CD4-positive, alpha-beta T cell (primary cell): ENCODE results near the gene KDM4D. TPM values are rescaled to one million over a fixed set of nuclear protein-coding genes. Genes with fewer than 3 reads are reported as not detected.

ENCODE experiments used
- ATAC-seq: fragments of 200-7000 bp; cut with Tn5 transposase; one replicate; pipeline ENCODE4 v1.10.0; 2022; ENCODE audit warnings: mild to moderate bottlenecking; ENCODE audit not compliant: poor library complexity
- CTCF ChIA-PET: fragments of 350-600 bp; sonication (Branson Sonifier 250); formaldehyde crosslinking; loops from one replicate; lab custom pipeline; 2021; ENCODE audit warnings: antibody characterized with exemption, inconsistent platforms; lab: Charles Lee
- POLR2A ChIA-PET: fragments of 350-600 bp; sonication (Branson Sonifier 250); formaldehyde crosslinking; loops from one replicate; lab custom pipeline; 2021; ENCODE audit warnings: antibody characterized with exemption, inconsistent platforms; lab: Charles Lee
- DNase-seq, 14 experiments: peaks; one replicate each; pipeline ENCODE4 v3.0.0-alpha.2; 2013 to 2020; ENCODE audit warnings: mixed read lengths in 2 of 14
- H3K27ac ChIP-seq, 2 donors: one replicate each; pipeline versions ENCODE4 v1.5.1 to v1.7.0; 2013; ENCODE audit warnings: low read length in 2 of 2, low read depth in 1 of 2, mild to moderate bottlenecking in 1 of 2
- H3K27me3 ChIP-seq, 2 experiments: 1 replicate in 1 of 2; 2 replicates in 1 of 2; pipeline versions ENCODE4 v1.6.1 to v1.7.0; 2013; ENCODE audit warnings: low read length in 2 of 2, control low read depth in 1 of 2, mild to moderate bottlenecking in 1 of 2, moderate library complexity in 1 of 2; ENCODE audit not compliant: insufficient read depth in 2 of 2, control insufficient read depth in 1 of 2
- H3K36me3 ChIP-seq: one replicate; pipeline ENCODE4 v1.6.1; 2013; ENCODE audit warnings: low read length, control low read depth; ENCODE audit not compliant: insufficient read depth
- H3K4me1 ChIP-seq: one replicate; pipeline ENCODE4 v1.6.1; 2013; ENCODE audit warnings: low read length, control low read depth; ENCODE audit not compliant: insufficient read depth
- H3K4me3 ChIP-seq: one replicate; pipeline ENCODE4 v1.5.1; 2013; ENCODE audit warnings: mild to moderate bottlenecking, low read length, moderate library complexity
- H3K9me3 ChIP-seq, 2 experiments: 1 replicate in 1 of 2; 2 replicates in 1 of 2; pipeline versions ENCODE4 v1.6.1 to v1.7.0; 2013; ENCODE audit warnings: low read length in 2 of 2, mild to moderate bottlenecking in 2 of 2, control low read depth in 1 of 2, moderate library complexity in 1 of 2; ENCODE audit not compliant: control insufficient read depth in 1 of 2, insufficient read depth in 1 of 2
- H3K27ac Mint-ChIP-seq: one replicate; pipeline ENCODE4 v1.8.0; 2020; ENCODE audit warnings: mixed read lengths
- H3K27me3 Mint-ChIP-seq: one replicate; pipeline ENCODE4 v1.8.0; 2021; ENCODE audit warnings: mixed read lengths
- H3K36me3 Mint-ChIP-seq: one replicate; pipeline ENCODE4 v1.8.0; 2021; ENCODE audit warnings: low read depth, mixed read lengths
- H3K4me1 Mint-ChIP-seq: one replicate; pipeline ENCODE4 v1.8.0; 2021; ENCODE audit warnings: low read depth, mixed read lengths
- H3K4me3 Mint-ChIP-seq: one replicate; pipeline ENCODE4 v1.8.0; 2020; ENCODE audit warnings: mild to moderate bottlenecking, mixed read lengths
- H3K9me3 Mint-ChIP-seq: one replicate; pipeline ENCODE4 v1.8.0; 2020; ENCODE audit warnings: mixed read lengths
- intact Hi-C, 2 experiments: fragments of 100-400 bp; cut with DNase I in 1 of 2; cut with micrococcal nuclease in 1 of 2; formaldehyde crosslinking; loops; one replicate each; pipeline versions ENCODE4 v1.15.1 to v1.9.0; 2023 to 2025; cut with DNase I, micrococcal nuclease
- total RNA-seq, 174 experiments: library from RNA in 2 of 174; stranded (reverse) in 2 of 174; gene quantifications; one replicate each; pipeline ENCODE4 v1.2.3 and lab custom pipeline; 2021 to 2026
- TF ChIP-seq, protein P1 (sequence below): fragments of 200-600 bp; IDR thresholded peaks from one replicate; pipeline ENCODE4 v1.8.0; 2022; ENCODE audit warnings: antibody characterized with exemption, mild to moderate bottlenecking

The KDM4D gene
- total RNA-seq, 2 experiments from 2014 or later, result 0.16 to 0.22 TPM

DNA sequence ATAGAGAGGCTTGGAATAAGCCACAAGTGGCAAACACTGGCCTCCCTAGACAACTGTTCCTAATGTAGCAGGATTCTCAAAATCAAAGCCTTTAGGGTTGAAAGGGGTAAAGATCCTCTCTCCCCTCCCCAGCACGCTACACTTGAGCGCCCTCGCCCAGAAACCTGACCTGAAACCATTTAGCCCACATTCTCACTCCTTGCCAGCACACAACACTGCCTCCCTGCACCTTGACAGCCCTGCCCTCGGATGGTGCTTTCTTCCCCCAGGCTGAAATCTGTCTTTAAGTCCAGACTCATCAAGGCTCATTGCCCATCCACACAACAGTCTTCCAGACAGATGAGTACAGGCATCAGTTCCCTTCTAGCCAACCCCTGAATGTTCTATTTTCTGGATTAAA, 26.7 kb upstream of the KDM4D start:
- Histone ChIP-seq H3K36me3 (no peaks in the 10 kb centered on the region), H3K4me3 (no peak overlapping the region), H3K4me1 (no peaks in the 10 kb centered on the region), H3K9me3 (peaks cover 0 to 6% of the 10 kb centered on the region in 2 experiments), H3K27me3 (no peaks in the 10 kb centered on the region), H3K27ac (no peak overlapping the region)
- no peak for DNase-seq
- H3K4me1 Mint-ChIP-seq, result no peaks in the 10 kb centered on the region
- H3K36me3 Mint-ChIP-seq, result no peaks in the 10 kb centered on the region
- H3K4me3 Mint-ChIP-seq, result no peak overlapping the region
- intact Hi-C loops, result no loop called here
- no peak for ATAC-seq
- H3K27ac Mint-ChIP-seq, result no peak overlapping the region
- H3K27me3 Mint-ChIP-seq, result peaks cover 4% of the 10 kb centered on the region
- POLR2A ChIA-PET, result no interaction called here
- H3K9me3 Mint-ChIP-seq, result no peaks in the 10 kb centered on the region
- CTCF ChIA-PET, result no interaction called here
- TF ChIP-seq, protein P1, sequence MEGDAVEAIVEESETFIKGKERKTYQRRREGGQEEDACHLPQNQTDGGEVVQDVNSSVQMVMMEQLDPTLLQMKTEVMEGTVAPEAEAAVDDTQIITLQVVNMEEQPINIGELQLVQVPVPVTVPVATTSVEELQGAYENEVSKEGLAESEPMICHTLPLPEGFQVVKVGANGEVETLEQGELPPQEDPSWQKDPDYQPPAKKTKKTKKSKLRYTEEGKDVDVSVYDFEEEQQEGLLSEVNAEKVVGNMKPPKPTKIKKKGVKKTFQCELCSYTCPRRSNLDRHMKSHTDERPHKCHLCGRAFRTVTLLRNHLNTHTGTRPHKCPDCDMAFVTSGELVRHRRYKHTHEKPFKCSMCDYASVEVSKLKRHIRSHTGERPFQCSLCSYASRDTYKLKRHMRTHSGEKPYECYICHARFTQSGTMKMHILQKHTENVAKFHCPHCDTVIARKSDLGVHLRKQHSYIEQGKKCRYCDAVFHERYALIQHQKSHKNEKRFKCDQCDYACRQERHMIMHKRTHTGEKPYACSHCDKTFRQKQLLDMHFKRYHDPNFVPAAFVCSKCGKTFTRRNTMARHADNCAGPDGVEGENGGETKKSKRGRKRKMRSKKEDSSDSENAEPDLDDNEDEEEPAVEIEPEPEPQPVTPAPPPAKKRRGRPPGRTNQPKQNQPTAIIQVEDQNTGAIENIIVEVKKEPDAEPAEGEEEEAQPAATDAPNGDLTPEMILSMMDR, result no peak

DNA sequence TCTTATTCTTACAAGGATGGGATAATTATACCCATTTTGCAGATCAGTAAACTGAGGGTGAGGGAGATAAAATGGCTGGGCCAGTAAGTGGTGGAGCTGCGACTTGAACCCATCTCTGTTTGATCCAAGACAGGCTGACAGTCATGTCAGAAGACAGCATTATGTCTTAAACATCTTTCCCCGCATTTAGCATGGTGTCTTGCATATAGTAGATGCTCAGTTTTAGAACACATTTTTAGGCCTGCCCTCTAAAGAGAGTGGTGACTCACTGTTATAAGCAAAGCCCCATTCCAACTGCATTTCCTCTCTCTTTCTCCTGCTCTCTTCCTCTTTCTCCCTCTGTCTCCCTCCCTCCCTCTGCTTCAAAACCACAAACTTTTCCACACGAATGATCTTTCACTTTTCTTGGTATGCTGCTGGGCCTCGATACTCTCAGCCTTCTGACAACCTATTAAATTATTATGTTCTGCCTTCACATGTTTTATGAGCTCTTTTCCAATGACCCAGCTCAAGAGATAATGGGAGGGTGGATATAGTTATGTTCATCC, 25.4 kb upstream of the KDM4D start:
- Mint-ChIP-seq H3K27me3 (peaks cover 4% of the 10 kb centered on the region), H3K36me3 (no peaks in the 10 kb centered on the region), H3K4me3 (no peak overlapping the region), H3K4me1 (no peaks in the 10 kb centered on the region), H3K9me3 (no peaks in the 10 kb centered on the region), H3K27ac (no peak overlapping the region)
- no peaks in the 10 kb centered on the region for H3K36me3 ChIP-seq
- ATAC-seq (no peak), DNase-seq (no peak)
- ChIA-PET POLR2A (no interaction called here), CTCF (no interaction called here)
- no peak overlapping the region for H3K4me3 ChIP-seq
- H3K4me1 ChIP-seq, result no peaks in the 10 kb centered on the region
- H3K9me3 ChIP-seq, result peaks cover 0 to 3% of the 10 kb centered on the region in 2 experiments
- intact Hi-C loops, result no loop called here
- H3K27me3 ChIP-seq, result no peaks in the 10 kb centered on the region
- no peak overlapping the region for H3K27ac ChIP-seq
- TF ChIP-seq, protein P1, result no peak

DNA sequence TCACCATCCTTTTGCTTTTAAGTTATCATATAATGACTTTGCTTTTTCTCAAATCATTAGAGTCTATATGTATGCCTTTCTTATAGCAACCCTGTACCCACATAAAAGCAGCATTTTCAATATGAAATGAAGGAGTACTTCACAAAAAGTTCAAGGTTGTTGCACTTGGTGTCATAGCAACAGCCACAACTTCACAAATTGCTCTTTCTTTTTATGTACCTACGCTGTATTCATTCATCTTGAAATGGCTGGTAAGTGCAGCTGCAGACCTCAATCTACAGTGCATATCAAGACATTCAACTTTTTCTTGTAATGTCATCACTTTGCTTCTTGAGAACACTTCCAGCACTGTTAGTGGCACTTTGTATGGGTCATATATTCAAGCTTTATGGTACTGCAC, 18.8 kb upstream of the KDM4D start:
- DNase-seq (peak in 2 of 14 experiments; percentile 29 to 34), ATAC-seq (peak; percentile 73)
- H3K36me3 Mint-ChIP-seq, result peaks cover 13% of the 10 kb centered on the region
- Histone ChIP-seq H3K4me3 (no peak overlapping the region), H3K36me3 (peaks cover 5% of the 10 kb centered on the region), H3K27ac (no peak overlapping the region), H3K9me3 (no peaks in the 10 kb centered on the region), H3K4me1 (no peaks in the 10 kb centered on the region), H3K27me3 (no peaks in the 10 kb centered on the region)
- POLR2A ChIA-PET, result interaction anchor here (1.2 kb wide), 1 partner anchor 19 kb away, joined by 3 read pairs; the partner anchor contains the start of genes CWC15 and KDM4D
- peaks cover 9% of the 10 kb centered on the region for H3K4me1 Mint-ChIP-seq
- CTCF ChIA-PET, result interaction anchor here (0.6 kb wide), 1 partner anchor 403 kb away, joined by 3 read pairs; no protein-coding TSS in a partner anchor
- H3K27ac Mint-ChIP-seq, result no peak overlapping the region
- no peaks in the 10 kb centered on the region for H3K9me3 Mint-ChIP-seq
- H3K27me3 Mint-ChIP-seq, result no peaks in the 10 kb centered on the region
- TF ChIP-seq, protein P1, result no peak
- intact Hi-C loops, result no loop called here
- H3K4me3 Mint-ChIP-seq, result no peak overlapping the region
